HepG2 (cell line): ENCODE results near the gene SLC19A1. TPM values are rescaled to one million over a fixed set of nuclear protein-coding genes. Genes with fewer than 3 reads are reported as not detected.

Experiments
- FOSL2 ChIP-seq: sonication (generic); formaldehyde crosslinking; IDR thresholded peaks from 2 replicates; pipeline ENCODE4 v1.4.0; 2020; ENCODE audit warnings: missing genetic modification reagents
- FOXM1 ChIP-seq: sonication (generic); formaldehyde crosslinking; IDR thresholded peaks from 2 replicates; pipeline ENCODE4 v1.5.0; 2020; ENCODE audit warnings: missing genetic modification reagents
- HDAC2 ChIP-seq: sonication (generic); formaldehyde crosslinking; IDR thresholded peaks from 2 replicates; pipeline ENCODE4 v1.4.0; 2020; ENCODE audit warnings: missing genetic modification reagents
- HNF1A ChIP-seq, 2 experiments: sonication (generic) in 1 of 2; formaldehyde crosslinking in 1 of 2; IDR thresholded peaks; 2 replicates each; pipeline versions ENCODE4 v1.4.0 to v1.6.1; 2016 to 2020; ENCODE audit warnings: borderline replicate concordance in 1 of 2, low read depth in 1 of 2, mild to moderate bottlenecking in 1 of 2, missing genetic modification reagents in 1 of 2
- MAFK ChIP-seq, 2 experiments: IDR thresholded peaks in 1 of 2; conservative IDR thresholded peaks in 1 of 2; 2 replicates each; pipeline ENCODE4 v1.6.1; 2011; ENCODE audit warnings: improper control_type of control experiment in 2 of 2, low read length in 2 of 2
- NR2F2 ChIP-seq: IDR thresholded peaks from 2 replicates; pipeline ENCODE4 v1.6.1; 2012; ENCODE audit warnings: low read depth, inconsistent platforms, borderline replicate concordance
- SRY ChIP-seq: sonication (generic); formaldehyde crosslinking; IDR thresholded peaks from 2 replicates; pipeline ENCODE4 v1.8.0; 2022; ENCODE audit warnings: mild to moderate bottlenecking, missing genetic modification reagents
- ZBTB43 ChIP-seq: sonication (generic); formaldehyde crosslinking; conservative IDR thresholded peaks from 2 replicates; pipeline ENCODE4 v1.4.0; 2020; ENCODE audit warnings: missing genetic modification reagents
- ZHX1 ChIP-seq: sonication (generic); formaldehyde crosslinking; IDR thresholded peaks from 2 replicates; pipeline ENCODE4 v1.8.1; 2022; ENCODE audit warnings: low read depth, mild to moderate bottlenecking, missing genetic modification reagents
- ZNF256 ChIP-seq: sonication (generic); formaldehyde crosslinking; conservative IDR thresholded peaks from 2 replicates; pipeline ENCODE4 v1.4.0; 2020; ENCODE audit warnings: missing genetic modification reagents
- ZNF441 ChIP-seq: sonication (generic); formaldehyde crosslinking; IDR thresholded peaks from 2 replicates; pipeline ENCODE4 v1.7.0; 2021; ENCODE audit warnings: missing genetic modification reagents, borderline replicate concordance
- ZNF609 ChIP-seq: sonication (generic); formaldehyde crosslinking; IDR thresholded peaks from 2 replicates; pipeline ENCODE4 v1.4.0; 2020; ENCODE audit warnings: mild to moderate bottlenecking, missing genetic modification reagents, borderline replicate concordance
- ZNF703 ChIP-seq: sonication (generic); formaldehyde crosslinking; IDR thresholded peaks from 2 replicates; pipeline ENCODE4 v1.5.1; 2020; ENCODE audit warnings: missing genetic modification reagents, mild to moderate bottlenecking, moderate library complexity, borderline replicate concordance
- polyA plus RNA-seq, 8 experiments: library from polyadenylated mRNA; depleted of rRNA in 3 of 8; stranded (reverse) in 7 of 8; unstranded in 1 of 8; fragments of >200 nt; fragmentation: Illumina TruSeq in 4 of 8; extraction: Trizol in 4 of 8; gene quantifications; 2 replicates each; pipeline versions ENCODE4 v1.2.1 to v1.2.3, GENCODE V29; 2011 to 2016; ENCODE audit warnings: low read depth in 4 of 8, missing spikeins in 1 of 8, mixed read lengths in 1 of 8; ENCODE audit not compliant: insufficient read depth in 1 of 8
- total RNA-seq, 5 experiments: library from RNA; depleted of rRNA; stranded (reverse); fragments of >200 nt; fragmentation: Illumina TruSeq; extraction: Trizol; gene quantifications; 2 replicates each; pipeline ENCODE4 v1.2.3, GENCODE V29; 2016; ENCODE audit warnings: low read depth in 1 of 5

SLC19A1 gene
- total and polyA plus RNA-seq, 2 of the 13 experiments (the other 11 are each of a cell fraction or from before 2014, with no cell fraction given) = 21.8 to 23.0 TPM

- TF ChIP-seq ZHX1 (no peak), HDAC2 (CRISPR knock-in tag) (0 out of 2 replicates have a peak, but pooled peaks have one; percentile 15), ZBTB43 (CRISPR knock-in tag) (peak; percentile 49; the same call in 1 of the 2 replicates), ZNF441 (CRISPR knock-in tag) (no peak), ZNF256 (CRISPR knock-in tag) (no peak), HNF1A (IDR thresholded peaks at IDR 0.05; ENCODE audit: low read depth) (no peak), HNF1A (CRISPR knock-in tag; IDR thresholded peaks at IDR 0.05; ENCODE audit: borderline replicate concordance) (no peak), FOXM1 (CRISPR knock-in tag) (no peak), MAFK (conservative IDR thresholded peaks at IDR 0.05 in 1 of 2, IDR thresholded peaks at IDR 0.05 in 1 of 2; ENCODE audit: low read length in 2 of 2) (peak; percentile 33 to 47; a peak in 3 of 4 replicates), SRY (CRISPR knock-in tag) (no peak), FOSL2 (CRISPR knock-in tag) (0 out of 2 replicates have a peak, but pooled peaks have one; percentile 5), NR2F2 (peak; percentile 21; the same call in 1 of the 2 replicates), ZNF609 (CRISPR knock-in tag) (peak; percentile 28; the same call in 1 of the 2 replicates), ZNF703 (no peak)
Measured at GRCh38 chr21:45460611-45461368, 81.5 kb downstream of the SLC19A1 start (continued).
